ENCODE measurements around the gene TMEM44.

Gene TMEM44

DNA sequence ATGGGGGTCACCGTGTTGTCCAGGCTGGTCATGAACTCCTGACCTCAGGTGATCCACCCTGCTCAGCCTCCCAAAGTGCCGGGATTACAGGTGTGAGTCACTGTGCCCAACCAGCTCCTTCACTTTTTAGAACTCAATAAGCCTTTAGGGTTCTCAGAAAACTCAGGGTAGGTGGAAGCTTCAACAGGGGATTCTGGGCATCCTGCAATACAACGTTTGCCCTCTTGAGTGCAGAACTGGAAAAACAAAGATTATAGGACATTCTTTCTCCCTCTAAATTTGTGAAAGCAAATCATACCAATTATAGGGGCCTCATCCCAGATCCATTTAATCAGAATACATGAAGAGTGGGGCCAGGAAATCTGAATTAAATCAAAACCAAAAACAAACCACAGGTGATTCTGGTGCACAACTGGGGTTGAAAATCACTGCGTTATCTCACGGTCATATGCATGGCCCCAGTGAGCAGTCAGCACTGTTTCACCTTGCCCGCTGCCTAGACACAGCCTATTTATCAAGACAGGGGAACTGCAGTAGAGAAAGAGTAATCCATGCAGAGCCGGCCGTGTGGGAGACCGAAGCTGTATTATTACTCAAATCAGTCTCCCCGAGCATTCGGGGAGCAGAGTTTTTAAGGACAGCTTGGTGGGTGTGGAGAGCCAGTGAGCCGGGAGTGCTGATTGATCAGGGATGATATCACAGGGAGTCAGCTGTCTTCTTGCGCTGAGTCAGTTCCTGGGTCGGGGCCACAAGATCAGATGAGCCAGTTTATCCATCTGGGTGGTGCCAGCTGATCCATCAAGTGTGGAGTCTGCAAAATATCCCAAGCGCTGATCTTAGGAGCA lies 58.4 kb downstream of the TMEM44 start:
- Histone ChIP-seq H3K27ac (ENCODE audit: low read depth, low read length) (no peak overlapping the region), H3K4me3 (ENCODE audit: low read depth in 1 of 2, low read length in 2 of 2) (no peak overlapping the region), H3K9ac (ENCODE audit: low read length) (no peak overlapping the region), H3K27me3 (ENCODE audit: control insufficient read depth in 1 of 2, insufficient read depth in 2 of 2, low read length in 2 of 2) (no peaks in the 10 kb centered on the region), H3K9me3 (ENCODE audit: low read length) (no peaks in the 10 kb centered on the region), H3K4me1 (ENCODE audit: insufficient read depth, low read length) (no peaks in the 10 kb centered on the region), H3K36me3 (ENCODE audit: insufficient read depth, low read length) (no peaks in the 10 kb centered on the region)

DNA sequence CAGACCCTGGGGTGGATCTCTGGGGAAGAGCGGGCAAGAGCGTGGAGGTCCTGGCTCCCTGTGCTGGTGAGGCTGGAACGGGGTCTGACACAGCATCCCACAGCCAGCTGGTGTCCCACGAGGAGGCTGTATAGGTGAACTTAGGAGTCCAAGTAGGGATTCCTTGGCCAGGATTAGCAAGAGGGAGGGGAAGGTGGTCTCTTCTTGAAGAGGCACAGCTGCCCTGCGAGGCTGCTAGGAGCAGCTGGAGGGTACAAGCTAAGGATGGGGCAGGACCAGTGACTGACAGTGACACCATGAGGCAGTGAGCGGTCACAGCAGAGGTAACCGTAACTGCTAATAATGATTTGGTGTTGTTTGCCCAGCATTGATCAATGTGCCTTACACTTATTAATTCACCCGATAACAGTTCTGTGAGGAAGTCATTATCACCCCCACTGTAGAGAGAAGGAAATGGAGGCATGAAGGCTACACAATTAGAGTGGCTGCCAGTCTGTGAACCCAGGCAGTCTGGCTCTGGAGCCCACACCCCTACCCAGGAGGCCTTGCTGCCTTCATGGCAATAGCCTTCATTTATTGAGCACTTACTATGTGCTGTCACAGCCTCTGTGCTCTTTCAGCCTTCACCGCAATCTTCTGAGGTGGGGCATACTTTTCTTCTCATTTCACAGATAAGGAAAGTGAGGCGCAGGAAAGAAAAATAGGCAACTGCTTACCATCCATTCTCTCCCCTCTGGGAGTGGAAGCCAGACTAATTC lies 59.4 kb downstream of the TMEM44 start:
- Histone ChIP-seq H3K27me3 (ENCODE audit: control insufficient read depth in 1 of 2, insufficient read depth in 2 of 2, low read length in 2 of 2) (no peaks in the 10 kb centered on the region), H3K9me3 (ENCODE audit: low read length) (no peaks in the 10 kb centered on the region), H3K4me3 (ENCODE audit: low read depth in 1 of 2, low read length in 2 of 2) (no peak overlapping the region), H3K27ac (ENCODE audit: low read depth, low read length) (no peak overlapping the region), H3K4me1 (ENCODE audit: insufficient read depth, low read length) (no peaks in the 10 kb centered on the region), H3K9ac (ENCODE audit: low read length) (no peak overlapping the region), H3K36me3 (ENCODE audit: insufficient read depth, low read length) (no peaks in the 10 kb centered on the region)

GRCh38 chr3:194572944-194573491 lies 60.2 kb downstream of the TMEM44 start:
- H3K4me1 ChIP-seq (ENCODE audit: insufficient read depth, low read length), result no peaks in the 10 kb centered on the region
- H3K4me3 ChIP-seq (ENCODE audit: low read depth in 1 of 2, low read length in 2 of 2), result no peak overlapping the region
- no peaks in the 10 kb centered on the region for H3K36me3 ChIP-seq (ENCODE audit: insufficient read depth, low read length)
- H3K27me3 ChIP-seq (ENCODE audit: control insufficient read depth in 1 of 2, insufficient read depth in 2 of 2, low read length in 2 of 2), result no peaks in the 10 kb centered on the region
- H3K27ac ChIP-seq (ENCODE audit: low read depth, low read length), result no peak overlapping the region
- no peak overlapping the region for H3K9ac ChIP-seq (ENCODE audit: low read length)
- H3K9me3 ChIP-seq (ENCODE audit: low read length), result no peaks in the 10 kb centered on the region

DNA sequence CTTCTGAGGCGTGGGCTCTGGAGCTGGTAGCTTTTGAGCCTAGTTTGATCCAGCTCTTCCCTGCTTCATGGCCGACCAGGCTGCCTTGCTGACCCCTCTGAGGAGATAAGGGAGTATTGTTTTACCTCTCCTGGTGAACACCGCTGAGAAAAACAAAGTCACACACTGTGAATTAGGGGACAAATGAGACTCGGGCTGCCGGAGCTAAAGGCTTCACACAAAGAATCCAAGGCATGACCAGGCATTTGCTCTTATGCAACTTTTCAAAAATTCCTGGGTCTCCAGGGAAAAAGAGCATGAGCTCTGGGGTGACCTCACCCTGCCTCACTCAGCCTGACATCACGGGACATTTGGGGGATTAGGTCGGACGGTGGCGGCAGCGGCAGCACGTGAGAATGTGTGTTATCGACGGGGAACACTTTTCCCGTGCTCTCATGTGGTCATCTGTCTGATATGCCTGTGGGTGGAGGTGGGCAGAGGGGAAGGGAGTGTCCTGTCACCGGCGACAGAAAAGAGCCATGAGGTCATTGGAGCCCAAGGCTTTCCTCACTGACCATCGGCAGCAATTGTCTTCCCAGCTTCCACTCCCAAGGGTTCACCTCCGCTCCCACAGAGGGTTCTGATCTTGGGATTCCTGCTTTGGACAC lies 61.0 kb downstream of the TMEM44 start:
- Histone ChIP-seq H3K27me3 (ENCODE audit: control insufficient read depth in 1 of 2, insufficient read depth in 2 of 2, low read length in 2 of 2) (no peaks in the 10 kb centered on the region), H3K4me3 (ENCODE audit: low read depth in 1 of 2, low read length in 2 of 2) (no peak overlapping the region), H3K27ac (ENCODE audit: low read depth, low read length) (no peak overlapping the region)

GRCh38 chr3:194571491-194572142 lies 61.6 kb downstream of the TMEM44 start:
- no peaks in the 10 kb centered on the region for H3K9me3 ChIP-seq (ENCODE audit: low read length)
- no peaks in the 10 kb centered on the region for H3K27me3 ChIP-seq (ENCODE audit: control insufficient read depth in 1 of 2, insufficient read depth in 2 of 2, low read length in 2 of 2)
- no peak overlapping the region for H3K9ac ChIP-seq (ENCODE audit: low read length)
- no peak overlapping the region for H3K4me3 ChIP-seq (ENCODE audit: low read depth in 1 of 2, low read length in 2 of 2)
- no peak overlapping the region for H3K27ac ChIP-seq (ENCODE audit: low read depth, low read length)
- H3K36me3 ChIP-seq (ENCODE audit: insufficient read depth, low read length), result no peaks in the 10 kb centered on the region
- H3K4me1 ChIP-seq (ENCODE audit: insufficient read depth, low read length), result no peaks in the 10 kb centered on the region

More for the DNA sequence above, 61.0 kb downstream of the TMEM44 start:
- H3K36me3 ChIP-seq (ENCODE audit: insufficient read depth, low read length), result no peaks in the 10 kb centered on the region
- no peak overlapping the region for H3K9ac ChIP-seq (ENCODE audit: low read length)
- H3K9me3 ChIP-seq (ENCODE audit: low read length), result no peaks in the 10 kb centered on the region
- H3K4me1 ChIP-seq (ENCODE audit: insufficient read depth, low read length), result no peaks in the 10 kb centered on the region

GRCh38 chr3:194570898-194571297 lies 62.3 kb downstream of the TMEM44 start:
- no peaks in the 10 kb centered on the region for H3K27me3 ChIP-seq (ENCODE audit: control insufficient read depth in 1 of 2, insufficient read depth in 2 of 2, low read length in 2 of 2)
- H3K4me3 ChIP-seq (ENCODE audit: low read depth in 1 of 2, low read length in 2 of 2), result no peak overlapping the region
- H3K27ac ChIP-seq (ENCODE audit: low read depth, low read length), result no peak overlapping the region
- no peak overlapping the region for H3K9ac ChIP-seq (ENCODE audit: low read length)
- no peaks in the 10 kb centered on the region for H3K36me3 ChIP-seq (ENCODE audit: insufficient read depth, low read length)
- H3K4me1 ChIP-seq (ENCODE audit: insufficient read depth, low read length), result no peaks in the 10 kb centered on the region
- no peaks in the 10 kb centered on the region for H3K9me3 ChIP-seq (ENCODE audit: low read length)

DNA sequence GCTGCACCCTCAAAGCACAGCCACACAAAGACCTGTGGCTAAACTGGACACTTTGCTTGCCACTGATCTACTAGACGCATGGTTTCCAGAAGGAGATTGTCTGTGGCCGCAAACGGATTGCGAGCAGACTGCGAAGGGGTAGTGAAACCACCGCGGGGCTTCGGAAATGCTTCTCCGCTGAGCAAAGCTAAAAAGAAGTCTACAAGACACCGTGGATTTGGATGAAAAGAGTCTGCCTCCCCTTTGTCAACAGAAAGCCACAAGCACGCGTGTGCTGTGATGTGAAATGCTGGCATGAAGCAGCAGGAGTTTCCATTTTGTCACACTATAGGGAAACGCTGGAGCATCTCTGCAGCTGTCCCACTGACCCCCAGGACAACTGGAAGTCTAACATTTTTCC lies 63.0 kb downstream of the TMEM44 start:
- no peaks in the 10 kb centered on the region for H3K9me3 ChIP-seq (ENCODE audit: low read length)
- no peak overlapping the region for H3K27ac ChIP-seq (ENCODE audit: low read depth, low read length)
- no peaks in the 10 kb centered on the region for H3K27me3 ChIP-seq (ENCODE audit: control insufficient read depth in 1 of 2, insufficient read depth in 2 of 2, low read length in 2 of 2)
- H3K4me3 ChIP-seq (ENCODE audit: low read depth in 1 of 2, low read length in 2 of 2), result no peak overlapping the region
- no peaks in the 10 kb centered on the region for H3K4me1 ChIP-seq (ENCODE audit: insufficient read depth, low read length)
- H3K36me3 ChIP-seq (ENCODE audit: insufficient read depth, low read length), result no peaks in the 10 kb centered on the region
- H3K9ac ChIP-seq (ENCODE audit: low read length), result no peak overlapping the region

GRCh38 chr3:194569252-194569651 lies 64.0 kb downstream of the TMEM44 start:
- Histone ChIP-seq H3K27ac (ENCODE audit: low read depth, low read length) (no peak overlapping the region), H3K4me3 (ENCODE audit: low read depth in 1 of 2, low read length in 2 of 2) (no peak overlapping the region), H3K9ac (ENCODE audit: low read length) (no peak overlapping the region), H3K27me3 (ENCODE audit: control insufficient read depth in 1 of 2, insufficient read depth in 2 of 2, low read length in 2 of 2) (no peaks in the 10 kb centered on the region), H3K9me3 (ENCODE audit: low read length) (no peaks in the 10 kb centered on the region), H3K4me1 (ENCODE audit: insufficient read depth, low read length) (no peaks in the 10 kb centered on the region), H3K36me3 (ENCODE audit: insufficient read depth, low read length) (no peaks in the 10 kb centered on the region)

- Histone ChIP-seq H3K27ac (ENCODE audit: low read depth, low read length) (no peak overlapping the region), H3K9ac (ENCODE audit: low read length) (no peak overlapping the region), H3K4me1 (ENCODE audit: insufficient read depth, low read length) (no peaks in the 10 kb centered on the region), H3K36me3 (ENCODE audit: insufficient read depth, low read length) (no peaks in the 10 kb centered on the region), H3K9me3 (ENCODE audit: low read length) (no peaks in the 10 kb centered on the region), H3K27me3 (ENCODE audit: control insufficient read depth in 1 of 2, insufficient read depth in 2 of 2, low read length in 2 of 2) (no peaks in the 10 kb centered on the region), H3K4me3 (ENCODE audit: low read depth in 1 of 2, low read length in 2 of 2) (no peak overlapping the region)
Measured at GRCh38 chr3:194565597-194566190, 67.5 kb downstream of the TMEM44 start.

GRCh38 chr3:194562986-194563385 lies 70.2 kb downstream of the TMEM44 start:
- H3K36me3 ChIP-seq (ENCODE audit: insufficient read depth, low read length), result no peaks in the 10 kb centered on the region
- no peak overlapping the region for H3K4me3 ChIP-seq (ENCODE audit: low read depth in 1 of 2, low read length in 2 of 2)
- H3K4me1 ChIP-seq (ENCODE audit: insufficient read depth, low read length), result no peaks in the 10 kb centered on the region
- H3K9me3 ChIP-seq (ENCODE audit: low read length), result no peaks in the 10 kb centered on the region
- no peak overlapping the region for H3K9ac ChIP-seq (ENCODE audit: low read length)
- H3K27me3 ChIP-seq (ENCODE audit: control insufficient read depth in 1 of 2, insufficient read depth in 2 of 2, low read length in 2 of 2), result no peaks in the 10 kb centered on the region
- H3K27ac ChIP-seq (ENCODE audit: low read depth, low read length), result no peak overlapping the region
